Hematopoietic multipotent progenitor cell treated with erythropoietin and hydrocortisone succinate and interleukin-3 and kit ligand, for 17 days (in vitro differentiated cells): ENCODE results near the gene RGSL1.
A peak's percentile ranks its signal among the peaks of the same experiment; 100 is the strongest.
"Not testable (repeated sequence)": the region's sequence is repeated elsewhere in the genome, so short reads cannot be mapped to it uniquely, and the experiment has no call there.

Experiments used
- DNase-seq: peaks from one replicate; pipeline ENCODE4 v3.0.0-alpha.2; 2015; ENCODE audit warnings: low spot score

The RGSL1 gene

GRCh38 chr1:182446033-182446669, 3.8 kb upstream of the RGSL1 start:
- peak; percentile 68 for DNase-seq

GRCh38 chr1:182447124-182447523, 2.8 kb upstream of the RGSL1 start:
- not testable (repeated sequence) for DNase-seq

GRCh38 chr1:182447660-182448059, 2.3 kb upstream of the RGSL1 start:
- DNase-seq: no peak

- no peak for DNase-seq
Observed at GRCh38 chr1:182453631-182454030, 3.7 kb downstream of the RGSL1 start.

GRCh38 chr1:182457844-182458243, 7.9 kb downstream of the RGSL1 start:
- DNase-seq: no peak

GRCh38 chr1:182459949-182460348, 10.0 kb downstream of the RGSL1 start:
- no peak for DNase-seq

GRCh38 chr1:182460550-182460951, 10.6 kb downstream of the RGSL1 start:
- no peak for DNase-seq

GRCh38 chr1:182473556-182473955, 23.6 kb downstream of the RGSL1 start:
- DNase-seq: no peak

GRCh38 chr1:182476625-182477024, 26.7 kb downstream of the RGSL1 start:
- DNase-seq: peak; percentile 57

- DNase-seq: no peak
Observed at GRCh38 chr1:182478238-182478637, 28.3 kb downstream of the RGSL1 start.

GRCh38 chr1:182484067-182484466, 34.1 kb downstream of the RGSL1 start:
- DNase-seq: no peak

- DNase-seq: no peak
Observed at GRCh38 chr1:182484531-182485257, 34.7 kb downstream of the RGSL1 start.

- no peak for DNase-seq
Observed at GRCh38 chr1:182485861-182486260, 35.9 kb downstream of the RGSL1 start.

GRCh38 chr1:182488803-182489202, 38.9 kb downstream of the RGSL1 start:
- no peak for DNase-seq

GRCh38 chr1:182493063-182493462, 43.1 kb downstream of the RGSL1 start:
- DNase-seq: no peak

- DNase-seq: no peak
Observed at GRCh38 chr1:182495002-182495401, 45.1 kb downstream of the RGSL1 start.

GRCh38 chr1:182495693-182496092, 45.7 kb downstream of the RGSL1 start:
- DNase-seq: no peak

- no peak for DNase-seq
Observed at GRCh38 chr1:182507685-182508084, 57.7 kb downstream of the RGSL1 start.

- DNase-seq: no peak
Observed at GRCh38 chr1:182515556-182515955, 65.6 kb downstream of the RGSL1 start.

GRCh38 chr1:182520736-182521135, 70.8 kb downstream of the RGSL1 start:
- DNase-seq: no peak

- no peak for DNase-seq
Observed at GRCh38 chr1:182525342-182525741, 75.4 kb downstream of the RGSL1 start.

GRCh38 chr1:182527680-182528079, 77.7 kb downstream of the RGSL1 start:
- no peak for DNase-seq

GRCh38 chr1:182528206-182528605, 78.3 kb downstream of the RGSL1 start:
- DNase-seq: not testable (repeated sequence)

- no peak for DNase-seq
Observed at GRCh38 chr1:182533896-182534295, 84.0 kb downstream of the RGSL1 start.
